ENCODE results near the gene DOCK11.

The DOCK11 gene

GRCh38 chrX:118621081-118621759 lies 125.6 kb downstream of the DOCK11 start:
- POLR2A ChIA-PET = no interaction called here
- Histone ChIP-seq H3K4me3 (ENCODE audit: low read depth, low read length) (no peak overlapping the region), H3K9me3 (ENCODE audit: control insufficient read depth, insufficient read depth, low read depth, low read length) (no peaks in the 10 kb centered on the region), H3K36me3 (ENCODE audit: control insufficient read depth in 2 of 2, insufficient read depth in 1 of 2, low read length in 2 of 2) (no peaks in the 10 kb centered on the region; a peak in 1 of 3 replicates), H3K27ac (ENCODE audit: extremely low read depth, low read depth, low read length) (no peak overlapping the region), H3K4me1 (ENCODE audit: control insufficient read depth, insufficient read depth, low read length) (no peaks in the 10 kb centered on the region)
- no peak for TF ChIP-seq OVOL3 (tag by site-specific recombination; IDR thresholded peaks at IDR 0.05)
- TF ChIP-seq ZNF518A (tag by site-specific recombination; conservative IDR thresholded peaks at IDR 0.05; ENCODE audit: low read depth) = no peak
- TF ChIP-seq ZNF391 (tag by site-specific recombination; IDR thresholded peaks at IDR 0.05; ENCODE audit: borderline replicate concordance, low read depth) = no peak
- no peak for TF ChIP-seq ZNF174 (tag by site-specific recombination; IDR thresholded peaks at IDR 0.05)
- TF ChIP-seq ZBTB6 (tag by site-specific recombination; IDR thresholded peaks at IDR 0.05) = no peak
- no peak for TF ChIP-seq ZNF404 (tag by site-specific recombination; IDR thresholded peaks at IDR 0.05)
- no peak for TF ChIP-seq ZNF629 (tag by site-specific recombination; IDR thresholded peaks at IDR 0.05)
- TF ChIP-seq ZNF2 (tag by site-specific recombination; IDR thresholded peaks at IDR 0.05) = no peak
- no peak for TF ChIP-seq HOXC10 (CRISPR knock-in tag; IDR thresholded peaks at IDR 0.05)
- TF ChIP-seq PRDM1 (tag by site-specific recombination; IDR thresholded peaks at IDR 0.05) = no peak
- no peak for TF ChIP-seq ZNF138 (tag by site-specific recombination; IDR thresholded peaks at IDR 0.05; ENCODE audit: borderline replicate concordance)
- TF ChIP-seq ZNF133 (tag by site-specific recombination; IDR thresholded peaks at IDR 0.05) = no peak
- TF ChIP-seq ZBTB20 (tag by site-specific recombination; IDR thresholded peaks at IDR 0.05) = no peak
- TF ChIP-seq TRIM28 (IDR thresholded peaks at IDR 0.05; ENCODE audit: borderline replicate concordance, low read length) = no peak
- TF ChIP-seq FEZF1 (tag by site-specific recombination; IDR thresholded peaks at IDR 0.05) = no peak
- TF ChIP-seq ZNF580 (tag by site-specific recombination; IDR thresholded peaks at IDR 0.05) = no peak
- TF ChIP-seq ZXDB (tag by site-specific recombination; IDR thresholded peaks at IDR 0.05) = no peak
- TF ChIP-seq ZNF530 (tag by site-specific recombination; IDR thresholded peaks at IDR 0.05; ENCODE audit: low read depth) = no peak
- CTCF ChIA-PET = interaction anchor here (0.6 to 2.1 kb wide), 4 partner anchors 8 to 105 kb away, joined by 3 to 8 read pairs (median 5); no protein-coding TSS in a partner anchor

GRCh38 chrX:118623062-118623461 lies 127.4 kb downstream of the DOCK11 start:
- H3K27ac ChIP-seq (ENCODE audit: extremely low read depth, low read depth, low read length) = no peak overlapping the region
- ChIA-PET CTCF (interaction anchor here (0.6 to 2.1 kb wide), 6 partner anchors 21 to 983 kb away, joined by 3 to 7 read pairs (median 4); no protein-coding TSS in a partner anchor), POLR2A (interaction anchor here (0.6 kb wide), 1 partner anchor 195 kb away, joined by 5 read pairs; no protein-coding TSS in a partner anchor)
- no peaks in the 10 kb centered on the region for H3K4me1 ChIP-seq (ENCODE audit: control insufficient read depth, insufficient read depth, low read length)
- H3K36me3 ChIP-seq (ENCODE audit: control insufficient read depth in 2 of 2, insufficient read depth in 1 of 2, low read length in 2 of 2) = no peaks in the 10 kb centered on the region; a peak in 1 of 3 replicates
- H3K9me3 ChIP-seq (ENCODE audit: control insufficient read depth, insufficient read depth, low read depth, low read length) = no peaks in the 10 kb centered on the region
- no peak overlapping the region for H3K4me3 ChIP-seq (ENCODE audit: low read depth, low read length)
- TF ChIP-seq RBAK (tag by site-specific recombination; IDR thresholded peaks at IDR 0.05) (no peak), ZNF530 (tag by site-specific recombination; IDR thresholded peaks at IDR 0.05; ENCODE audit: low read depth) (no peak), BCL6B (tag by site-specific recombination; IDR thresholded peaks at IDR 0.05) (no peak), ZNF473 (tag by site-specific recombination; IDR thresholded peaks at IDR 0.05) (no peak), ZNF366 (tag by site-specific recombination; conservative IDR thresholded peaks at IDR 0.05) (no peak), ZSCAN30 (tag by site-specific recombination; IDR thresholded peaks at IDR 0.05) (no peak), PBX3 (CRISPR knock-in tag; IDR thresholded peaks at IDR 0.05) (no peak)

All from HEK293 (cell line).